HG02763 (cell line): ENCODE measurements around the gene HTRA3.

ENCODE experiments used
- ATAC-seq: cut with Tn5 transposase; IDR thresholded peaks from one replicate; pipeline ENCODE4 v1.9.1; 2021; ENCODE audit warnings: mild to moderate bottlenecking, moderate library complexity; ENCODE audit not compliant: unreplicated experiment

Gene HTRA3

DNA sequence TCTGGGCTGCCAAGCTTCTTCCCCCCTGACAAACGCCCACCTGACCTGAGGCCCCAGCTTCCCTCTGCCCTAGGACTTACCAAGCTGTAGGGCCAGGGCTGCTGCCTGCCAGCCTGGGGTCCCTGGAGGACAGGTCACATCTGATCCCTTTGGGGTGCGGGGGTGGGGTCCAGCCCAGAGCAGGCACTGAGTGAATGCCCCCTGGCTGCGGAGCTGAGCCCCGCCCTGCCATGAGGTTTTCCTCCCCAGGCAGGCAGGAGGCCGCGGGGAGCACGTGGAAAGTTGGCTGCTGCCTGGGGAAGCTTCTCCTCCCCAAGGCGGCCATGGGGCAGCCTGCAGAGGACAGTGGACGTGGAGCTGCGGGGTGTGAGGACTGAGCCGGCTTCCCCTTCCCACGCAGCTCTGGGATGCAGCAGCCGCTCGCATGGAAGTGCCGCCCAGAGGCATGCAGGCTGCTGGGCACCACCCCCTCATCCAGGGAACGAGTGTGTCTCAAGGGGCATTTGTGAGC is 37.0 kb downstream of the HTRA3 start:
- ATAC-seq: no peak

DNA sequence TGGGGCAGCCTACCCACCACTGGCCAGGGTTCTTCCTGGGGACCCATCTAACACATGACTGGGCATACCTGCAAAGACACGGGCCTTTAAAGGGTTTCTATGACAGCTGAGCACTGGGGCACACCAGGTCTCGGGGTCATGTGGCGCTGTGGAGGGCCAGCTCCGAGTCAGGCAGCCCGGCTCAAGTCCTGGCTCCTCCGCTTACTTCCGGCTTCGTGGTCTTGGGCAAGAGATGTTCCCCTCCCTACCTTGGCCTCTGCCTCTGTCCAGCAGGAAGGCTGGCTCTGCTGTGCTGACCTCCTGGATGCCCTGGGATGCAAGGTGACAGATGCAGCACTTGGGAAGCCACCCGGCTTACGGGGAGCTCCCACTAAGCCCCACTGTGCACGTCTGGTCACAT is 37.6 kb downstream of the HTRA3 start:
- ATAC-seq: no peak

DNA sequence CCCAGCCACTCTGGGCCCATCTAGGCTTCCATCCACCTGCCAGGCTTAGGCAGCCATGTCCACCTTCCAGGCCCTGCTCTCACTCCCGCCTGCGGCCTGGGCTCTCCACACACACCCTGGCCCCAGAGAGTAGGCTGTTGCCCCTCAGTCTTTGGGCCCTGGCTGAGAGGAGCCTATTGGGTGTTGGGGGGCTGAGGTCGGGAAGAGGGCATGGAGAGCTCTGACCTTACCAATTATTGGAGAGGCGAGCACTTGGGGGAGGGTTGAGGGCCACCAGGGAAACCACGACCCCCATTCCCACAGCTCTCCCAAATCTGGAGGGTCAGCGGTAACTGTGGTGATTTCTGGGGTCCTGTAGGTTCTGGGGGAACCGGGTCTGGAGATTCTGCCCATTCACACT is 38.2 kb downstream of the HTRA3 start:
- no peak for ATAC-seq

DNA sequence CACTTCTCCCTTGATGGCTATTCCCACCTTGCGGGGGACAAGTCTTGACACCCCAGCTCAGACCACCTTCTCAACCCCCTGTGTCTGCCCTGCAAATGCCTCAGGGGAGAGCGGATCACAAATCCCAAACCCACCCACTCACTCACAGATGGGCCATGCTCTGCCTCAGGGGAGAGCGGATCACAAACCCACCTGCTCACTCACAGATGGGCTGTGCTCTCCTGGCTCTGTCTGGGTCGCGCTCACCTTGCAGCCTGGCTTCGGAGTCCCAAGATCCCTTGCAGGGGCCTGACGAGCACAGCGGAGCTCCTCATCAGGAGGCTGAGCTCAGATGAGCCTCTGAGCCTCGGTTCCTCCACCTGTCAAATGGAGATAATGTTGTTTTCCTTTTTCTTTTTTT is 38.6 kb downstream of the HTRA3 start:
- no peak for ATAC-seq

DNA sequence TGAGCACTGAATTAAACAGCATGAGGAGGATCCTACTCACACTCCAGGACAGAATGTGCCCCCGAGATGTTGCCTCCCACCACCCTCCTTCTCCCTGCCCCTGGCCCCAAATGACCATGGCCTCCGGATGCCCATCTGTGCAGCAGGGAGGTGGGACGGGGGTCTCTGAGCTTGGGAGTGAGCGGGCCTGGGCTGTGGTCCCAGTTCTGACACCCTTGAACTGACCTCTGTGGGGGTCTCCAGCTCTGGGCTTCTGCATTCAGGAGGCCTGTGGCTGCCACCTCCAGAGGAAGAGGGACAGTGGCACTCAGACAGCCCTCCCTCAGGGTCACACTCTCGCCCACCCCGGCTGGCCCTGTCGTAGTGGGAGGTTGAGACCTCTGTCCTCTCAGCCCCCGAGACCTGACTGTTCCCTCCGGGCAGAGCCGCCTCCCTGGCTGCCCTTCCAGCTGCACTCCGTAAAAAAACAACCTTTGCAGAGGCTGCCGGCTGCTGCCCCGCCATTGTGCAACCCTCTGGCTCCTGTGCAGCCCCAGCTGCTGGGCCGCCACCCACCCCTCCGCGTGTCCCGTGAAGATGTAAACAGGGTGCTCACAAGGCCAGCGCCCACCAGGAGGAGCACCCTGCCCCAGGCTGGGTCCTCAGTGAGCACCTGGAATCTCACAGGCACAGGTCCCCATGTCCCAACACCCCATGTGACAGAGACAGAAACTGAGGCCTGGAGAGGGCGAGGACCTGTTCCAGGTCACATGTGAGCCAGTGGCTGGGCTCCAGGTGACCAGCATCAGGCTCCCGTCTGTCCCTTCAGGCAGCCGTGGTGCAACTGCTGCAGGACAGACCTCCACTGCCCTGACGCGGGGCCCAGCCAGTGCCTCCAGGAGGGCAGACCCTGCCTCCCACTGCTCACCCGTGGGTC is 39.6 kb downstream of the HTRA3 start:
- no peak for ATAC-seq

- ATAC-seq: no peak
Measured at GRCh38 chr4:8310306-8310705, 40.8 kb downstream of the HTRA3 start.

GRCh38 chr4:8311101-8312068 is 41.8 kb downstream of the HTRA3 start:
- no peak for ATAC-seq

- no peak for ATAC-seq
Measured at GRCh38 chr4:8312069-8312445, 42.5 kb downstream of the HTRA3 start.

- ATAC-seq: no peak
Measured at GRCh38 chr4:8312976-8313375, 43.4 kb downstream of the HTRA3 start.

GRCh38 chr4:8314691-8315255 is 45.2 kb downstream of the HTRA3 start:
- no peak for ATAC-seq

DNA sequence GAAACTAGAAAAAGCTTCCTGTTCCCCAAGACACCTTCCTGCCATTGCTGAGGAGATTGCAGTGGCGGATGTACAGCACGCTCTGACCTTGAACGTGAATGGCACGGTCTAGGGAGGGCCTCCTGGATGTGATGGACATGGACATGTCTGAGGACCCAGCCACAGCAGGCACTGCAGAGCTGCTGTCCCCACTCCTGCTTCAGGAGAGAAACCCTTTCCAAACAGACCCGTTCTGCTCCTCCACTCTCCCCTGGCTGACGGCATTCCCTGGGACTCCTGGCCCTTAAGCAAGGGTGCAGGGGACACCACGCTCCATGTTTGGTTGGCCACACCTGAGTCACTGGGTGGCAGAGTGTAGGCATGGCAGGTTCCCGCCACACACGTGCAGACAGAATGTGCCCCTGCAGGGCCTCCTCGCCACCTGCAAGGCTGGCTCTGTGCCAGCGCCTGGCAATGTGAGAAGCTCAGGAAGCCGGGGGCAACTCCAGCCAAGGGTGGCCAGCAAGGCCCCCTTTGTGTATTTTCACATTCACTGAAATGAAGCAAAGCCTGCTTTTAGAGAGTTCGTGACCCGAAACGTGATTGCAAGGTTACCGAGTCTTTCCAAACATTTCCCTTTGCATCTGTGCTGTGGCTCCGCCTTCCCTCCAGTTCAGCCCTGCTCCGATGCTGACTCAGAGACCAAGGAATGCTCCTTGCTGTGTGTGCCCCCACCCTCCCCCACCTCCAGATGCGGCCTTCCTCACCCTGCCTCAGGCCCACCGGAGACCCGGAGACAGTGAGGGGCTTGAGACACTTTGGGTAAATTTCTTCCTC is 46.1 kb downstream of the HTRA3 start:
- ATAC-seq: no peak

- ATAC-seq: no peak
Measured at GRCh38 chr4:8316251-8316771, 46.8 kb downstream of the HTRA3 start.

- no peak for ATAC-seq
Measured at GRCh38 chr4:8316911-8317351, 47.4 kb downstream of the HTRA3 start.

- ATAC-seq: no peak
Measured at GRCh38 chr4:8317474-8317873, 47.9 kb downstream of the HTRA3 start.

- no peak for ATAC-seq
Measured at GRCh38 chr4:8318509-8318908, 49.0 kb downstream of the HTRA3 start.

- ATAC-seq: no peak
Measured at GRCh38 chr4:8319061-8319460, 49.5 kb downstream of the HTRA3 start.

DNA sequence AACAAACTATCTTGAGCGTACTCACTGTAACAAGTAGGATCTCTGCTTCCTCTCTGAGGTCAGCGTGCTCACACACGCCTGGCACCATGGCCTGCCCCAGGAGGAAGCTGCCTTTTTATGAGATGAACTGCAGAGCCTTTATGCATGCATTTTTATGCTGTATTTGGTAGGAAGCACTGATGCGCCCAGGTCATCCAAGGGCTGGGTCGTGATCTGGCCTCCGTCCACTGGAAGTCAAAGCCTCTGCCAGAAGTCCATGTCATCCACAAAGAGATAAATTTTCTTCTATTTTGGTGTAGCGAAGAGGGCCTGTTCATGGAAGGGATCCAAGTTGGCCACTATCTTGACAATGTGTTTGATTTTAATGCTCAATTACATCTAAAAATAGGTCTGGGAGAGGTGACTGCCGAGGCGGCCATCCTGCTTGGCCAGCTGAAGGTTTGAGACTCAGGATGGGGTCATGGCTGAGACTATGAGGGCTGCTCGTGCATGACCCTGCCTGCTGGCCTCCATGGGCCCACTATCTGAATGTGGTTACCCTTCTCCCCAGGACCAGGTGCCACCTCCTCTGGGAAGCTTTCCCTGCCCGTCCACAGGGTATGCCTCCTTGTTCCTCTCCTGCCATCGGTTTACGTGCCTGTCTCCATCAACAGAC is 50.3 kb downstream of the HTRA3 start:
- ATAC-seq: no peak

DNA sequence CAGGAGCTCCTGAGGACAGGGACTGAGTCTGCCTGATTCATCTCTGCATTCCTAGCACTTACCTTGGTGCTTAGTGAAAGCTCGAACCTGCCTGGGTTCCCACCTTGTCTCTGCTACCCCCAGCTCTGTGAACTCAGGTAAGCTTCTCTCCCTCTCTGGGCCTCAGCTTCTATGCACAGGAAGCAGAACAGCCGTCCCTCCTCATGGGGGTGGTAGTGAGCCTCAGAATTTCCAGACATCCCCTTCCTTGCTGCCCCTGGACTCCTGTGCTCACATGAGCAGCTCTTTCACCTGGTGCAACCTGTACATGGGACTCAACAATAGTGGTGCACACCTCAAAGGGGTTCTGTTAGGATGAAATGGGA is 50.8 kb downstream of the HTRA3 start:
- ATAC-seq: no peak

DNA sequence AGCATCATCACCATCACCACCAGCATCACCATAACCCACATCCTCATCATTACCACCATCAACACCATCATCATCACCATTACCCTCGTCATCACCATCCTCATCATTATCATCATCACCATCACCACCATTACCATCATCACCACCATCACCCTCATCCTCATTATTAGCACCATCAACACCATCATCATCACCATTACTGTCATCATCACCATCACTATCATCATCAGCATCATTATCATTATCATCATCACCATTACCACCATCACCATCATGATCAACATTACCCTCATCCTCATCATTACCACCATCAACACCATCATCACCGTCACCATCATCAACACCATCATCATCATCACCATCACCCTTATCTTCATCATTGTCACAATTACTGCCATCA is 51.7 kb downstream of the HTRA3 start:
- ATAC-seq: no peak

- no peak for ATAC-seq
Measured at GRCh38 chr4:8321771-8322170, 52.2 kb downstream of the HTRA3 start.
